Upper lobe of right lung (tissue), 1 donor: ENCODE results near the gene NAV3. TPM values are rescaled to one million over a fixed set of nuclear protein-coding genes. Genes with fewer than 3 reads are reported as not detected.

Experiments
- ATAC-seq: fragments of 200-7000 bp; cut with Tn5 transposase; one replicate; pipeline ENCODE4 v1.9.1; 2020; ENCODE audit warnings: mild to moderate bottlenecking, moderate library complexity
- DNase-seq: peaks from one replicate; pipeline ENCODE4 v3.0.0-alpha.2; 2020
- H3K27ac ChIP-seq: fragments of 200-600 bp; one replicate; pipeline ENCODE4 v1.8.0; 2022
- H3K27me3 ChIP-seq: fragments of 200-600 bp; one replicate; pipeline ENCODE4 v1.8.0; 2022; ENCODE audit warnings: mild to moderate bottlenecking
- H3K36me3 ChIP-seq: fragments of 200-600 bp; one replicate; pipeline ENCODE4 v1.8.0; 2022
- H3K4me1 ChIP-seq: fragments of 200-600 bp; one replicate; pipeline ENCODE4 v1.8.0; 2022
- H3K4me3 ChIP-seq: fragments of 200-600 bp; one replicate; pipeline ENCODE4 v1.8.0; 2022; ENCODE audit warnings: mild to moderate bottlenecking
- H3K9me3 ChIP-seq: fragments of 200-600 bp; one replicate; pipeline ENCODE4 v1.8.0; 2022
- CTCF ChIP-seq: fragments of 200-600 bp; IDR thresholded peaks from one replicate; pipeline ENCODE4 v1.8.0; 2022; ENCODE audit warnings: antibody characterized with exemption
- intact Hi-C: fragments of 100-400 bp; cut with DNase I; formaldehyde crosslinking; loops from one replicate; pipeline ENCODE4 v1.11.0; 2022
- total RNA-seq: library from RNA; stranded (reverse); fragmentation: NEBNext Ultra II Directional; extraction: Animal tissue kit (Norgen Biotek cat#: 25700); gene quantifications from one replicate; pipeline ENCODE4 v1.2.1, GENCODE V29; 2021
- donor health status: DM: no; HTN: yes; CAD: no; lungs with severe emphysema.

NAV3 gene
- total RNA-seq, 1 donor from 2014 or later: 17.8 TPM

- H3K9me3 ChIP-seq: no peaks in the 10 kb centered on the region
- intact Hi-C loops: no loop called here
- ATAC-seq (no peak), DNase-seq (no peak)
- H3K27ac ChIP-seq: no peak overlapping the region
- H3K4me1 ChIP-seq: no peaks in the 10 kb centered on the region
- no peaks in the 10 kb centered on the region for H3K36me3 ChIP-seq
- no peak for TF ChIP-seq CTCF
- no peak overlapping the region for H3K4me3 ChIP-seq
- no peaks in the 10 kb centered on the region for H3K27me3 ChIP-seq
Measured at GRCh38 chr12:78260976-78261375, 430.3 kb downstream of the NAV3 start.

- TF ChIP-seq CTCF: no peak
- H3K4me1 ChIP-seq: no peaks in the 10 kb centered on the region
- no peaks in the 10 kb centered on the region for H3K36me3 ChIP-seq
- H3K9me3 ChIP-seq: no peaks in the 10 kb centered on the region
- intact Hi-C loops: no loop called here
- no peak overlapping the region for H3K4me3 ChIP-seq
- H3K27ac ChIP-seq: no peak overlapping the region
- ATAC-seq: no peak
- H3K27me3 ChIP-seq: no peaks in the 10 kb centered on the region
- DNase-seq: no peak
Measured at GRCh38 chr12:78261901-78262300, 431.2 kb downstream of the NAV3 start.
